AG04450 (cell line): Measurements from ENCODE around the gene CD44. TPM values are rescaled to one million over a fixed set of nuclear protein-coding genes. Genes with fewer than 3 reads are reported as not detected.
"Not testable (repeated sequence)": the region's sequence is repeated elsewhere in the genome, so short reads cannot be mapped to it uniquely, and the experiment has no call there.

Source experiments
- CTCF ChIA-PET: fragments of 300-600, 350-600 bp; formaldehyde crosslinking; extraction: SDS; loops from one replicate; lab custom pipeline; 2022; ENCODE audit warnings: antibody characterized with exemption, inconsistent platforms; lab: Charles Lee
- POLR2A ChIA-PET: fragments of 350-600 bp; formaldehyde crosslinking; extraction: SDS; loops from one replicate; lab custom pipeline; 2021; ENCODE audit warnings: antibody characterized with exemption, inconsistent platforms; lab: Yijun Ruan, JAX
- DNase-seq: peaks from one replicate; pipeline ENCODE4 v3.0.0-alpha.2; 2011; ENCODE audit warnings: low read depth, low spot score
- H3K27ac ChIP-seq: one replicate; pipeline ENCODE4 v1.5.1; 2012; ENCODE audit warnings: low read depth, low read length, control low read depth
- H3K27me3 ChIP-seq: one replicate; pipeline ENCODE4 v1.6.0; 2012; ENCODE audit warnings: low read length; ENCODE audit not compliant: control insufficient read depth, insufficient read depth
- H3K4me3 ChIP-seq: 2 replicates; pipeline ENCODE4 v1.5.1; 2011; ENCODE audit warnings: mild to moderate bottlenecking, low read depth, low read length, control low read depth
- H3K9me3 ChIP-seq: 2 replicates; pipeline ENCODE4 v1.5.1; 2012; ENCODE audit warnings: low read length; ENCODE audit not compliant: control insufficient read depth, insufficient read depth
- CTCF ChIP-seq: IDR thresholded peaks from 2 replicates; pipeline ENCODE4 v1.5.1; 2011; ENCODE audit warnings: low read depth, low read length, control low read depth, inconsistent platforms
- polyA plus RNA-seq: library from polyadenylated mRNA; depleted of rRNA; stranded (reverse); fragments of >200 nt; gene quantifications from 2 replicates; pipeline ENCODE4 v1.2.3, GENCODE V29; 2011

Gene CD44
- polyA plus RNA-seq, 1 experiment = 1,817 TPM

GRCh38 chr11:35107861-35108260 lies 31.1 kb upstream of the CD44 start:
- ChIA-PET CTCF (no interaction called here), POLR2A (no interaction called here)
- Histone ChIP-seq H3K27me3 (no peaks in the 10 kb centered on the region), H3K4me3 (no peak overlapping the region), H3K27ac (no peak overlapping the region), H3K9me3 (no peaks in the 10 kb centered on the region)
- TF ChIP-seq CTCF = no peak
- DNase-seq = no peak

- DNase-seq, CTCF ChIA-PET, POLR2A ChIA-PET: not testable (repeated sequence)
Observed at GRCh38 chr11:35108336-35108735, 30.6 kb upstream of the CD44 start.

GRCh38 chr11:35109041-35109440 lies 29.9 kb upstream of the CD44 start:
- Histone ChIP-seq H3K4me3 (no peak overlapping the region), H3K27me3 (no peaks in the 10 kb centered on the region), H3K27ac (no peak overlapping the region), H3K9me3 (no peaks in the 10 kb centered on the region)
- CTCF ChIA-PET = no interaction called here
- TF ChIP-seq CTCF = no peak
- POLR2A ChIA-PET = no interaction called here
- no peak for DNase-seq

More at GRCh38 chr11:35108336-35108735, 30.6 kb upstream of the CD44 start:
- H3K27ac ChIP-seq, H3K27me3 ChIP-seq, H3K4me3 ChIP-seq, H3K9me3 ChIP-seq: not testable (repeated sequence)

- ChIA-PET CTCF (no interaction called here), POLR2A (no interaction called here)
- H3K9me3 ChIP-seq = no peaks in the 10 kb centered on the region
- no peaks in the 10 kb centered on the region for H3K27me3 ChIP-seq
- no peak for TF ChIP-seq CTCF
- DNase-seq = no peak
- no peak overlapping the region for H3K4me3 ChIP-seq
- H3K27ac ChIP-seq = no peak overlapping the region
Observed at GRCh38 chr11:35109827-35110226, 29.1 kb upstream of the CD44 start.

- CTCF ChIA-PET = no interaction called here
- Histone ChIP-seq H3K9me3 (no peaks in the 10 kb centered on the region), H3K4me3 (no peak overlapping the region), H3K27me3 (no peaks in the 10 kb centered on the region), H3K27ac (peak overlapping the region; percentile 63)
- DNase-seq = peak; percentile 55
- TF ChIP-seq CTCF = no peak
- POLR2A ChIA-PET = no interaction called here
Observed at GRCh38 chr11:35111161-35112055, 27.6 kb upstream of the CD44 start.
